ENCODE data around the gene ZKSCAN7.
"Not testable (repeated sequence)": the region's sequence is repeated elsewhere in the genome, so short reads cannot be mapped to it uniquely, and the experiment has no call there.

Gene ZKSCAN7

GRCh38 chr3:44554626-44555592 is at the start of gene ZKSCAN7:
ZKSCAN7 (plus strand) TSS chr3:44555193; CDS start chr3:44557048, 1,855 bp downstream.
- peak; percentile 93 for DNase-seq (ENCODE audit: low spot score)

- DNase-seq (ENCODE audit: low spot score): no peak
Observed at GRCh38 chr3:44506556-44506955, 48.4 kb upstream of the ZKSCAN7 start.

- DNase-seq (ENCODE audit: low spot score): no peak
Observed at GRCh38 chr3:44506961-44507360, 48.0 kb upstream of the ZKSCAN7 start.

- DNase-seq (ENCODE audit: low spot score): no peak
Observed at GRCh38 chr3:44509393-44509921, 45.5 kb upstream of the ZKSCAN7 start.

GRCh38 chr3:44510000-44510368 is 45.0 kb upstream of the ZKSCAN7 start:
- no peak for DNase-seq (ENCODE audit: low spot score)

- DNase-seq (ENCODE audit: low spot score): peak; percentile 44
Observed at GRCh38 chr3:44511238-44511566, 43.8 kb upstream of the ZKSCAN7 start.

- no peak for DNase-seq (ENCODE audit: low spot score)
Observed at GRCh38 chr3:44513513-44513912, 41.5 kb upstream of the ZKSCAN7 start.

GRCh38 chr3:44516230-44516629 is 38.8 kb upstream of the ZKSCAN7 start:
- DNase-seq (ENCODE audit: low spot score): no peak

GRCh38 chr3:44518782-44519156 is 36.2 kb upstream of the ZKSCAN7 start:
- DNase-seq (ENCODE audit: low spot score): no peak

- DNase-seq (ENCODE audit: low spot score): no peak
Observed at GRCh38 chr3:44521721-44522120, 33.3 kb upstream of the ZKSCAN7 start.

GRCh38 chr3:44522494-44522933 is 32.5 kb upstream of the ZKSCAN7 start:
- peak; percentile 32 for DNase-seq (ENCODE audit: low spot score)

- no peak for DNase-seq (ENCODE audit: low spot score)
Observed at GRCh38 chr3:44525060-44525459, 29.9 kb upstream of the ZKSCAN7 start.

GRCh38 chr3:44529927-44530326 is 25.1 kb upstream of the ZKSCAN7 start:
- no peak for DNase-seq (ENCODE audit: low spot score)

GRCh38 chr3:44530911-44531310 is 24.1 kb upstream of the ZKSCAN7 start:
- DNase-seq (ENCODE audit: low spot score): no peak

GRCh38 chr3:44534659-44535058 is 20.3 kb upstream of the ZKSCAN7 start:
- DNase-seq (ENCODE audit: low spot score): not testable (repeated sequence)

GRCh38 chr3:44535364-44535763 is 19.6 kb upstream of the ZKSCAN7 start:
- no peak for DNase-seq (ENCODE audit: low spot score)

GRCh38 chr3:44544811-44545210 is 10.2 kb upstream of the ZKSCAN7 start:
- not testable (repeated sequence) for DNase-seq (ENCODE audit: low spot score)

- DNase-seq (ENCODE audit: low spot score): no peak
Observed at GRCh38 chr3:44555723-44556122, 730 bp downstream of the ZKSCAN7 start.

GRCh38 chr3:44557074-44557473 is 2.1 kb downstream of the ZKSCAN7 start:
- DNase-seq (ENCODE audit: low spot score): no peak

- DNase-seq (ENCODE audit: low spot score): no peak
Observed at GRCh38 chr3:44561076-44561475, 6.1 kb downstream of the ZKSCAN7 start.

GRCh38 chr3:44562147-44562546 is 7.2 kb downstream of the ZKSCAN7 start:
- DNase-seq (ENCODE audit: low spot score): no peak

- DNase-seq (ENCODE audit: low spot score): no peak
Observed at GRCh38 chr3:44568561-44568960, 13.6 kb downstream of the ZKSCAN7 start.

GRCh38 chr3:44571024-44571423 is 16.0 kb downstream of the ZKSCAN7 start:
- DNase-seq (ENCODE audit: low spot score): no peak

GRCh38 chr3:44576613-44577012 is 21.6 kb downstream of the ZKSCAN7 start:
- DNase-seq (ENCODE audit: low spot score): no peak
